Esophagus mucosa (tissue), 1 donor: ENCODE data around the gene SIN3A. TPM values are rescaled to one million over a fixed set of nuclear protein-coding genes. Genes with fewer than 3 reads are reported as not detected.

Source experiments
- ATAC-seq: fragments of 200-7000 bp; cut with Tn5 transposase; one replicate; pipeline ENCODE4 v1.9.1; 2020
- total RNA-seq: library from RNA; stranded (reverse); gene quantifications from one replicate; pipeline ENCODE4 v1.2.4, GENCODE V29; 2023
- donor health status: DM: yes; HTN: yes; CAD: no.

SIN3A gene
- total RNA-seq, 1 donor from 2014 or later, result 28.5 TPM

DNA sequence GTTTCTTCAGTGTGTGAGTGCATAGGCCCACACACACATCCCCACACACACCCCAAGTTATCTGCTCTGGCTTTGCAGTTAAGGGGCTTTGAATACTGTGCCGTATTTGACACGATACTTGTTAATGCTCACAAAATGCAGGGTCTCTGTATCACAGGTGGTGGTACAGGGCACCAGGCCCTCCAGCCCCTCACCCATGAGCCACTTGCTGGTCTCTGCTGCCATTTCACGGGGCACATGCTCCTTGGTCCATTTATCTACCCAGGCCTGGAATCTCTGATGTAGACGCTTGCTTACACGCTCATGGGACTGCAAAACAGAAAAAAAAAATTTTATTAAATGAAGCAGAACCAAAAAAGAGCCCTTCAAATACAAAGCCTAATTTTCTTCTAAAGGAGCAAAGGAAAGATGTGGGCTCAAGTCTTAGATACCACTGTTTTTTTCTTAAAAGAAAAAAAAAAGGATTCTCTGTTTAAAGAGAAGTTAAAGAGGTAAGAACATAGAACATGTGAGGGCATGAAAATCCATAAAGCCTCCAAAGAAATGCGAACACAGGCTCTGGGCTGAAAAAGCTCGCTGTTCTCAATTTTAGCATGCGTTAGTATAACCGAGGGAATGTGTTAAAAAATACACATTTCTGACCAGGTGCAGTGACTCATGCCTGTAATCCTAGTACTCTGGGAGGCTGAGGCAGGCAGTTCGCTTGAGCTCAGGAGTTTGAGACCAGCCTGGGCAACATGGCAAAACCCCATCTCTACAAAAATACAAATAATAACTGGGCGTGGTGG is 79.4 kb downstream of the SIN3A start:
- ATAC-seq, result no peak

DNA sequence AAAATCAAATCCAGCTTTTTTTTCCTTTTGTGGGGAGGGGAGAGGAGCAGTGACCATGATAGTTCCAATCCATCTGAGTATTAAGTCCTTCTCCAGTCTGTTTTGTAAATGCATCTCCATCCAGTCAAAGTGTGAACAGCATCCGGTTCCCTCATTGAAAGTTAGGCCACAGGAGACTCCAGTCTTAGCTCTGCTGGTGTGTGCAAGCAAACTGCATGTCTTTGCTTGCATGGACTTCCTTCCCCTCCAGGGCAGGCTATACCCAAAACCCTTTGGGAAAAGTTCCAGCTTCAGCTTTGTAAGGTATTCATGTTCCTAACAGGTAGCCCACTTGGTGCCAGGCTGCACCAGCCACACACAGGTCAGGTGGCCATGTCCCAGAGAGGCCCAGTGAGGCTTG is 80.0 kb downstream of the SIN3A start:
- ATAC-seq, result peak; percentile 23

DNA sequence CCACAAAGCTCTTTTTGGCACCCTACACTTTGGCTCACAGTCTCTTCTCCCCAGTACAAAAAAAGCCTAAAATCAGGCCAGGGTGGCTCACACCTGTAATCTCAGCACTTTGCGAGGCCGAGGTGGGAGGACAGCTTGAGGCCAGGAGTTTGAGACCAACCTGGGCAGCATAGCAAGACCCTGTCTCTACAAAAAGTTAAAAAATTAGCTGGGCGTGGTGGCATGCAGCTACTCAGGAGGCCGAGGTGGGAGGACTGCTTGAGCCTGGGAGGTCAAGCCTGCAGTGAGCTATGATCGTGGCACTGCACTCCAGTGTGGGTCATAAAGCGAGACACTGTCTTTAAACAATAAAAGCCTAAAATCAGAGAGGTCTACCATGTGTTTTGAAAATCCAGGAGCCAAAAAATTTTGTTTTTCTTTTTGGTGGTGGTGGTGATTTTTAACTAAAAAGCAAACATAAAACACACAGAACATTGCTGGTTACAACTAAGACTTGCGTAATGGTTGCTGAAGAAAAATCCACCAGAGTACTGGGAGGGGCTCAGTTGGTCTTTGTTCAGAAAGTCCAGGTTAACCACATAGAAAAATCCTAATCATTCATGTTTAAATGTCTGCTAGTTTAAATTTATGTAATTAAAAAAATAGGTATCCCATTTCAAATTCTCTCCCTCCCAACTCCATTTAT is 81.5 kb downstream of the SIN3A start:
- no peak for ATAC-seq

- peak; percentile 1 for ATAC-seq
Observed at GRCh38 chr15:75368689-75369239, 82.7 kb downstream of the SIN3A start.

DNA sequence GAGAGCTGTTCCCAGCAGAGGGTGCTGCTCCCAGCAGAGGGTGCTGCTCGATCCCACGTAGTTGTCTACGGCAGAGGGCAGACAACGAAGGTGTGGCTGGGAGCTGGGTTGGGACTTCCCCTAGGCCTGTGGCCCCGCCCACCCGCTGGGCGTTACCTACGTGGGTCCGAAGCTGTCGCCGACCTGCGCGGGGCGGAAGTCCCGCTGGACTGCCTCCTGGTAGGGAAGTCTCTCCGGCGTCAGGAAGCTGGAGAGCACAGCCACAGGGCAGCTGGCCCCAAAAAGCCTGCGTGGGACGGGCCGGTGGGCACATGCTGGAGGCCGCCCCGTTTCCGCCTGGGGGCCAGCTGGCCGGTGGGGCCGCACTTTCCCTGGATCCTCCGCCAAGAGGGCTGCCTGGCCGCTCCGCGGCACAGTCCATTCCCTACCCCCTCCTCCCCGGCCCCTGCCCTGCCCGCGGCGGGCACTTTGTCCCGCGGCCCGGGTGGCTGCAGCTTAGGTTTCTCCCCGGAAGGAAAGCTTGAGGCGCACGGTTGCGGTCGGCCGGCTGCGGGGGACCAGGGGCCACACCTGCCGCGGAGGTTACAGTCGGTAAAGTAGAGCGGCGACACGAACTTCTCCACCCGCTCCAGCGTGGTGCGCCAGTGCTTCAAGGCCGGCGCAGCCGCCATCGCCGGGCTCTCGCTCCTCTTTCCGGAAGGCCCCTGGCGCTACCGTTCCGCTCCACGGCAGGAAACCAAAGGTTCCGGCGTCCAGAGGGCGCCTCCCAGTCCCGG is 83.4 kb downstream of the SIN3A start, which contains the start of gene MAN2C1:
Gene MAN2C1 (minus strand): TSS at position 695 of the 776 bp plus-strand sequence. CDS start 24 bp downstream, at position 671.
- ATAC-seq, result peak; percentile 96

DNA sequence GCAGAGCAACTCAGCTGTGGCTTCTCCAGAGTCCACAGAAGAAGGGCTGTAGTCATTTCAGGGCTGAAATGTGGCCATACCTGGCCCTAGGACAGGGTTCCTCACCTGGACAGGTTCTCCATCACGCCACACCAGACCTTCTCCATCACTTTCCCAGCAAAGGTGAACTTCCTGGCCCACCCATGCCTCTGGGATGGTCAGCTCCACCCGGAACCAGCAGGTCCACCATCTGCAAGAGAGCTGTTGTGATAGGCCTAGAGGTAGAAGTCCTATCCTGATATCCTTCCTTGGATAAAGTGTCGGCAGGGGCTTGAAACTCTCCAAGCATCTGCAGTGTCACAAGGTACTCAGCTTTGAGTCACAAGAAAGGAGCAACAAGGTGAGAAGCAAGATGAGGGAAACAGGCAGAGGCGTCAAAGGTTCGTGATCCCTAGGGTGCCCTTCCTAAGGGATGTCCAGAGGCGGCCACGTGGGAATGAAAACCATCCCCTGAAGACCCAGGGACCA is 84.0 kb downstream of the SIN3A start:
- no peak for ATAC-seq

DNA sequence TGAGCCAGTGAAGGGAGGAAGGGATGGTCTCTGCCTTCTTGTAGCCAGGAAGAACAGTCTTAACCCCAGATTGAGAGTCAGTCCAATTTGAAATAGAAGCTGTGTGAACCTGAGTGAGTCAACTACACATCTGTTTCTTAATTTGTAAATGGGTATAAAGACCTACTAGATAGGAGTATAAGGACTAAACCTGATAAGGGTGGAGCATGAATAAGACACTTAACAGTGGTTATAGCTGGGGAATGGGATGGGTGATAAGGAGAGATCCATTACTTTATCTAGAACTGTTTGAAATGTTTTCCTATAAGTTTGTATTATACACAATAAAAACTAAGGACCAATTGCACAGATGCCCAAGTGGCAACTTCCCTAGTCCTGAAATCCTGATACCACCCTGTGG is 84.5 kb downstream of the SIN3A start:
- no peak for ATAC-seq

DNA sequence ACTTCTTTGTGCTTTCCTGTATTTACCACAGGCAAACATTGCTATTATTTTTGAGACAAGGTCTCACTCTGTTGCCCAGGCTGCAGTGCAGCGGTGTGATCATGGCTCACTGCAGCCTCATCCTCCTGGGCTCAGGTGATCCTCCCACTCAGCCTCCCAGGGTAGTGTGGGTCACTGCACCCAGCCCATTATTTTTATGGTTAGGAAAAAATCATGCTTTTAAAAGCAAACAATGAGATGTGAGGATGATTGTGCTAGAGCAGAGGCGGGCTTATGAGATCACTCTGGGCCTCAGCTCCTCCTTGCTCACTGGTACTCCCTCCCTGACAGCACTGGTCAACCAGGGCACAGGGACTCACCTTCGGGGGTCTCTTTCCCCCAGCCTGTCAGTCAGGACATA is 85.3 kb downstream of the SIN3A start:
- no peak for ATAC-seq

DNA sequence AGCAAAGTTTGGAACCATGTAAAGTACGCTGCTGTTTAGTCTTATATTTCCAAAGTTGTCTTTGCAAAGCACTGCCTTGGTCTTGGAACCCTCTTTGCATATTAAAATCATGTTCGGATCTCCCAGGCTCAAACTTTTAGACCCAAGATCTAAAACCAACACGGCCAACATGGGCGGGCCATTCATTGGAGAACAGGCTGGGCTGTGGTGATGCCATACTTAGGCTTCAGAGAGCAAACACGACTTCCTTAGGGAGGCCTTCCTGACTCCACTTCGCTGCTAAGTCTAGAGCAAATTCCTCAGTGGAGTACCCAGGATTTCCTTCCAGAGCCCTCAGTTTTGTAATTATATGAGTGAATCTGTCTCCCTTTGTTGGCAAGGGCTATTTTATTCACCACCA is 86.6 kb downstream of the SIN3A start:
- ATAC-seq, result no peak

GRCh38 chr15:75363786-75364185 is 87.7 kb downstream of the SIN3A start:
- ATAC-seq, result no peak

DNA sequence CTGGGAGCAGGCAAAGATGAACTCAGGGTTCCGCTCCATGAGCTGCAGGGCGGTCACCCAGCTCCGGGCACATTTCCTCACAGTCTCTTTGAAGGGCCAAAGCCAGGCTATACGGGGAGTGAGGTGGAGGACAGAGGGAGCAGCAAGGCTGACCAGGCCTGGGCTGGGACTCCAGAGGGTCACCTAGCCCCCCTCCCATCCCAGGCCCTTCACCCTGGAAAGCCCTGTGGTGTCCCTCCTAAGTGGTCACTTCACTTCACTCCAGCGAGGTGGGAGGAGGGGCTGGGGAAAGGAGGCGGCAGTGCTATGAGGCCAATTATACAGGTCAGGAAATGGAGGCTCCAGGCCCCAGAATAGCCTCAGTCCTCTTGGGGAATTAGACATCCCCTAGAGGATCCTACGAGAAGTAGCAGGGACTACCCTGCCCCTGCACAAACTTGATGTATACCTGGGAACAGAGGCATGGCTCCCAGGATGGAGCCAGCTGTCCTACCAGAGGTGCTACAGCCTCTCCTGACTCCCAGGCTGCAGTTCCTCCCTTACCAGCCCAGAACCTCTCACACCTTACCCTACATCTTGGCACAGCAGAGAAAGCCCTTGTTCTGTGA is 88.7 kb downstream of the SIN3A start:
- no peak for ATAC-seq

GRCh38 chr15:75361989-75362641 is 89.4 kb downstream of the SIN3A start:
- ATAC-seq, result peak; percentile 21

DNA sequence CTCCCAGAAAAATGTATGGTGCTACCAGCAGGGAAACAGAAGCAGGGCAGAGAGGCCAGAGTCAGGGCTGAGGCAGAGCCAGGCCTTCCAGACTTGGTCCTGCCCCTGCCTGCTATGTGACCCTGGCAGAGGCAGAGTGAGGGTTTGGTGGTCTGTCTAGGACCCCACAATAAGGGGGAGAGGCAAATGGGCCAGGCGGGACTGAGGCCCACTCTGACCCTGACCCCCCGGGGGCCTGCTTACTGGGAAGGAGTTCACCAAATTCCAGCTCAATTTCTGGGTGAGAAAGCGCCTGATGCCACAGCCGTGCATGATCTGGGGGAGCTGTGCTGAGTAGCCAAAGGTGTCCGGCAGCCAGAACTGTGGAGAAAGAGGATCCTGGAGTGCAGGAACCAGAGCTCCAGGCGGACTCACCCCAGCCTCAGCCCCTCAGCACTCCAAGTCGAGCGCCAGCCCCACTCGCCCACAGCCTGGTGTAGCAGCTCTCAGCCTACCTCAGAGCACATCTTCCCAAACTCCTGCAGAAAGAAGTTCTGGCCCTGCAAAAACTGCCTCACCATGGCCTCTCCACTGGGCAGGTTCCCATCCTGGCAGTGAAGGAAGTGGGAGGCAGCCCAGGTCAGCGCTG is 90.0 kb downstream of the SIN3A start:
- no peak for ATAC-seq

- ATAC-seq, result no peak
Observed at GRCh38 chr15:75360856-75361255, 90.6 kb downstream of the SIN3A start.

DNA sequence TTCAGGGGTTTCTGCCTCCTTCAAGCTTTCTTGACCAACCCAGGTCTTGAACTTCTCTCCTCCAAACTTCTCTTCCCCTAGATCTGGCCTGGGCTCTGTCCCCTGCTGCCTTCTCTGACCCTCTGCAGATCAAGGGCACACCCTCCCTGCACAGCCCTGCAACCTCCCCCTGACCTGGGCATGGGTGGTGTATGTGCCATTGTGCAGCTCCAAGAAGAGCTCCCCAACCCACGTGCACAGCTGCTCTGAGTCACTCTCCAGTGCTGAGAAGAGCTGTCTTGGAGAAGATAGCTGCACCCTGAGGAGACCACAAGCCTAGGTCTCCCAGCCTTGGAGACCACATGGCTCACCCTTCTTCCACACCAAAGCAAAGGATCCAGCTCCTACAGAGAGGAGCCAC is 91.1 kb downstream of the SIN3A start:
- peak; percentile 19 for ATAC-seq

- ATAC-seq, result no peak
Observed at GRCh38 chr15:75359537-75360250, 91.8 kb downstream of the SIN3A start.

- no peak for ATAC-seq
Observed at GRCh38 chr15:75358771-75359536, 92.5 kb downstream of the SIN3A start.

DNA sequence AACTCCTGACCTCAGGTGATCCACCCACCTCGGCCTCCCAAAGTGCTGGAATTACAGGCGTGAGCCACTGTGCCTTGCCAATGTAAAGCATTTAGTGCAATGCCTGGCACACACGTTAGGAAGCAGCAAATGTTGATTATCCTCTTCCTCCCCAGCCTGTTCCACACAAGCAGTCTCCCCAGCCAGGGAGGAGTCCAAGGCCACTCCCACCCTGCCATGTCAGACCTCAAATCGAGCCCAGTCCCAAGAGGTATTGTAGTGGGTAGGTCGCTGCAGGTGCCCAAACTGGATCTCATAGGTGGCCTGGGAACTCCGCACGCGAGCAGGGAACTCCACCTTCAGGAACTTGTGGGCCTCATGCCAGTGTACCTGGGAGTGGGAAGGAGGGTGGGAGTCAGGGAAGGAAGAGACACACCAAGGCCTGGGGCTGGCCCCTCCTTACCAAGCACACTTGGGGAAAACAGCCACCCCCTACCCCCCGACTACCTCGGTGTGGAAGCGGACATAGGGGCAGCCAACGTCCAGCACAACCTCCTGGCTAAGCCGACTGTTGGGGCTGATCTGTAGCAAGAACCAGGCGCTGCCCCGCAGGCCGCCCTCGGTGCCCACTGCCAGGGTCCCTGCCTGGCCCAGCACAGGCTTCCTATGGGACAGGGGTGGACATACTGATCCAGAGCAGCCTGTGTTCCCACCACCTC is 93.4 kb downstream of the SIN3A start:
- ATAC-seq, result no peak

- ATAC-seq, result no peak
Observed at GRCh38 chr15:75356517-75356916, 95.0 kb downstream of the SIN3A start.
